Left hindlimb (tissue), 1 donor: ENCODE results near the gene ADGRA3.

Experiments
- DNase-seq: peaks from one replicate; pipeline ENCODE4 v3.0.0-alpha.2; 2018

ADGRA3 gene

DNA sequence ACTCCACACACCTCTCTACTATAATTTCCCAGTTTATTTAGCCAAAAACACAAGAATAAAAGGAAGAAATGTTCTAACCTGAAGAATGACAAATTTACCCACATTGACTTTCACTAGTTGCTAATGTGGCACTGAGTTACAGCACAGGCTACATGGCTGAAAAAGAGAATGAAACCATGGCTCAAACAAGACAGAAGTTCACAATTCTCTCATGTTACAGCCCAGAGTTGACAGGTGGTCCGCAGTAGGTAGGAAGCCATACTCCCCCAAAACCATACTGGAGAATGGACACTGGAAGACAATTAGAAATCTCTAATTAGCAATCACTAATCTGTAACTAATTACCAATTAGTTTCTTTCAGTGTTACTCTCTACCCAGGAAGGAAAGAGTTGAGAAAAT lies 170.8 kb downstream of the ADGRA3 start:
- DNase-seq = no peak

GRCh38 chr4:22343606-22344005 lies 172.3 kb downstream of the ADGRA3 start:
- DNase-seq = no peak

DNA sequence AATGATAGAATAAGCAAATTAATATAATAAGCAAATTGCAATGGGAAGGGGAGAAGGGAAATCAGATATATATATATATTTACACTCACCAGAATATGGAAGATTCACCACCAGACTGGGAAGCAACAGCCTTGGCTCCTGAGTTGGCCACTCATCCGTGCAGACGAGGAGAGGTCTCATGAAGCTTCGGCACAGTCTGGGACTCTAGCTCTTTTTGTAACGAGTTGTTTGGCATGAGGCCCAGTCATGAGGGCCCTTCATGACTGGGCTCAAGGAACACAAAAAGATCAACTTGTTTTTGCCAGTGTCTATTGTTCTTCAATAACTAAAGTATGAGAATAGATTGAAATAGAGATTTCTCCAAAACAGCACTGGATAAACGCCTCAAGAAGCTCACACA lies 176.4 kb downstream of the ADGRA3 start:
- DNase-seq = no peak

- DNase-seq = no peak
Observed at GRCh38 chr4:22338796-22339195, 177.1 kb downstream of the ADGRA3 start.
